ENCODE results near the gene TRAPPC8.

- TF ChIP-seq CTCF (IDR thresholded peaks at IDR 0.05) = no peak
- no peak for TF ChIP-seq POLR2A (IDR thresholded peaks at IDR 0.05)
These were observed 105.0 kb downstream of the TRAPPC8 start for GRCh38 chr18:31837879-31838278.

Measured in Peyer's patch (tissue), 4 donors.